ENCODE results near the gene CSF2. TPM values are rescaled to one million over a fixed set of nuclear protein-coding genes. Genes with fewer than 3 reads are reported as not detected.

The CSF2 gene
- total RNA-seq, 1 donor from 2014 or later = not detected

GRCh38 chr5:132110195-132110594, 36.6 kb downstream of the CSF2 start:
- Mint-ChIP-seq H3K27ac (ENCODE audit: unreplicated experiment) (no peak overlapping the region), H3K9me3 (ENCODE audit: low read depth) (peaks cover 8% of the 10 kb centered on the region), H3K4me1 (ENCODE audit: low read depth) (peaks cover 3% of the 10 kb centered on the region), H3K36me3 (ENCODE audit: low read depth) (peaks cover 2% of the 10 kb centered on the region), H3K4me3 (ENCODE audit: unreplicated experiment) (no peak overlapping the region), H3K27me3 (ENCODE audit: low read depth) (no peaks in the 10 kb centered on the region)
- DNase-seq (ENCODE audit: low spot score) = no peak
- no peak for TF ChIP-seq CTCF (IDR thresholded peaks at IDR 0.05)

GRCh38 chr5:132110930-132111329, 37.3 kb downstream of the CSF2 start:
- no peak overlapping the region for H3K4me3 Mint-ChIP-seq (ENCODE audit: unreplicated experiment)
- no peak overlapping the region for H3K27ac Mint-ChIP-seq (ENCODE audit: unreplicated experiment)
- peaks cover 8% of the 10 kb centered on the region for H3K9me3 Mint-ChIP-seq (ENCODE audit: low read depth)
- H3K4me1 Mint-ChIP-seq (ENCODE audit: low read depth) = no peaks in the 10 kb centered on the region
- peaks cover 2% of the 10 kb centered on the region for H3K36me3 Mint-ChIP-seq (ENCODE audit: low read depth)
- no peak for DNase-seq (ENCODE audit: low spot score)
- TF ChIP-seq CTCF (IDR thresholded peaks at IDR 0.05) = no peak
- no peaks in the 10 kb centered on the region for H3K27me3 Mint-ChIP-seq (ENCODE audit: low read depth)

GRCh38 chr5:132112111-132112510, 38.5 kb downstream of the CSF2 start:
- DNase-seq (ENCODE audit: low spot score) = no peak
- Mint-ChIP-seq H3K36me3 (ENCODE audit: low read depth) (peaks cover 2% of the 10 kb centered on the region), H3K27ac (ENCODE audit: unreplicated experiment) (no peak overlapping the region), H3K4me3 (ENCODE audit: unreplicated experiment) (no peak overlapping the region), H3K27me3 (ENCODE audit: low read depth) (no peaks in the 10 kb centered on the region), H3K4me1 (ENCODE audit: low read depth) (no peaks in the 10 kb centered on the region), H3K9me3 (ENCODE audit: low read depth) (peaks cover 8% of the 10 kb centered on the region)
- no peak for TF ChIP-seq CTCF (IDR thresholded peaks at IDR 0.05)

GRCh38 chr5:132114150-132115121, 40.8 kb downstream of the CSF2 start:
- Mint-ChIP-seq H3K4me3 (ENCODE audit: unreplicated experiment) (no peak overlapping the region), H3K9me3 (ENCODE audit: low read depth) (peaks cover 8% of the 10 kb centered on the region), H3K27me3 (ENCODE audit: low read depth) (no peaks in the 10 kb centered on the region), H3K36me3 (ENCODE audit: low read depth) (no peaks in the 10 kb centered on the region), H3K4me1 (ENCODE audit: low read depth) (no peaks in the 10 kb centered on the region), H3K27ac (ENCODE audit: unreplicated experiment) (no peak overlapping the region)
- DNase-seq (ENCODE audit: low spot score) = no peak
- no peak for TF ChIP-seq CTCF (IDR thresholded peaks at IDR 0.05)

- no peak for TF ChIP-seq CTCF (IDR thresholded peaks at IDR 0.05)
- peaks cover 2% of the 10 kb centered on the region for H3K27me3 Mint-ChIP-seq (ENCODE audit: low read depth)
- no peak overlapping the region for H3K27ac Mint-ChIP-seq (ENCODE audit: unreplicated experiment)
- H3K36me3 Mint-ChIP-seq (ENCODE audit: low read depth) = no peaks in the 10 kb centered on the region
- no peak overlapping the region for H3K4me3 Mint-ChIP-seq (ENCODE audit: unreplicated experiment)
- peaks cover 8% of the 10 kb centered on the region for H3K9me3 Mint-ChIP-seq (ENCODE audit: low read depth)
- no peaks in the 10 kb centered on the region for H3K4me1 Mint-ChIP-seq (ENCODE audit: low read depth)
- DNase-seq (ENCODE audit: low spot score) = no peak
Measured at GRCh38 chr5:132115375-132115774, 41.8 kb downstream of the CSF2 start.

Data from chondrocyte (in vitro differentiated cells).